Measurements from ENCODE around the gene THADA. TPM values are rescaled to one million over a fixed set of nuclear protein-coding genes. Genes with fewer than 3 reads are reported as not detected.
"Not testable (repeated sequence)": the region's sequence is repeated elsewhere in the genome, so short reads cannot be mapped to it uniquely, and the experiment has no call there.

The THADA gene
- total and polyA plus RNA-seq, 7 donors = 4.4 to 35.2 (median 20.2) TPM

DNA sequence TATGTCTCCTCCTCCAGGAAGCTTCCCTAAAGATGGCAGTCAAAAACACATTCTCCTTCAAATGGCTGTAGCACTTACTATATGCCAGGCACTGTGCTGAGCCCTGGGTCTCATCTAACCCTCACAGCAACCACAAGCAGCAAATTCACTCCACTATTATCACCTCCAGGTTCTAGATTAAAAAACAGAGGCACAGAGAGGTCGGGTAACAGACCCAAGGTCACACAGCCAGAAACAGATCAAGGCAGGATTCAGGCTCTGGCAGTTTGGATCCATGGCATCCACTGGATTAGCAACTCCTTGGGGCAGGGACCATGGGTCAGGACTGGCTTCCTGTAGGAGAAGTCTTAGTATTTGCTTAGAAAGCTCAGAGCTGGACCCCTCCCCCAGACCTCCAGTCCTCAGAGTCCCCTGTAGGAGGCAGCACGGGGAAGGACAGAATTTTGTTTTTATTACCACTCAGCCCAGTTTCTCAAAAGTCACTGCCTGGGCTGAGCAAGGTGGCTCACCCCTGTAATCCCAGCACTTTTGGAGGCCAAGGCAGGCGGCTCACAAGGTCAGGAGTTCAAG, 403.8 kb downstream of the THADA start:
- Histone ChIP-seq H3K27me3 (no peaks in the 10 kb centered on the region), H3K27ac (no peak overlapping the region), H3K4me1 (peaks cover 0 to 4% (median 4%) of the 10 kb centered on the region in 4 donors), H3K9me3 (no peaks in the 10 kb centered on the region), H3K36me3 (no peaks in the 10 kb centered on the region), H3K4me3 (no peak overlapping the region)
- DNase-seq = no peak
- TF ChIP-seq EP300 (IDR thresholded peaks at IDR 0.05) = no peak
- TF ChIP-seq POLR2A (IDR thresholded peaks at IDR 0.05) = no peak
- no peak for TF ChIP-seq POLR2AphosphoS5 (IDR thresholded peaks at IDR 0.05)
- TF ChIP-seq, protein P1, sequence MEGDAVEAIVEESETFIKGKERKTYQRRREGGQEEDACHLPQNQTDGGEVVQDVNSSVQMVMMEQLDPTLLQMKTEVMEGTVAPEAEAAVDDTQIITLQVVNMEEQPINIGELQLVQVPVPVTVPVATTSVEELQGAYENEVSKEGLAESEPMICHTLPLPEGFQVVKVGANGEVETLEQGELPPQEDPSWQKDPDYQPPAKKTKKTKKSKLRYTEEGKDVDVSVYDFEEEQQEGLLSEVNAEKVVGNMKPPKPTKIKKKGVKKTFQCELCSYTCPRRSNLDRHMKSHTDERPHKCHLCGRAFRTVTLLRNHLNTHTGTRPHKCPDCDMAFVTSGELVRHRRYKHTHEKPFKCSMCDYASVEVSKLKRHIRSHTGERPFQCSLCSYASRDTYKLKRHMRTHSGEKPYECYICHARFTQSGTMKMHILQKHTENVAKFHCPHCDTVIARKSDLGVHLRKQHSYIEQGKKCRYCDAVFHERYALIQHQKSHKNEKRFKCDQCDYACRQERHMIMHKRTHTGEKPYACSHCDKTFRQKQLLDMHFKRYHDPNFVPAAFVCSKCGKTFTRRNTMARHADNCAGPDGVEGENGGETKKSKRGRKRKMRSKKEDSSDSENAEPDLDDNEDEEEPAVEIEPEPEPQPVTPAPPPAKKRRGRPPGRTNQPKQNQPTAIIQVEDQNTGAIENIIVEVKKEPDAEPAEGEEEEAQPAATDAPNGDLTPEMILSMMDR (IDR thresholded peaks at IDR 0.05) = no peak
- 44 to 70% methylated on average over 3 of the region's 3 CpGs for WGBS, 2 donors
- intact Hi-C loops (cut with DNase I) = no loop called here

DNA sequence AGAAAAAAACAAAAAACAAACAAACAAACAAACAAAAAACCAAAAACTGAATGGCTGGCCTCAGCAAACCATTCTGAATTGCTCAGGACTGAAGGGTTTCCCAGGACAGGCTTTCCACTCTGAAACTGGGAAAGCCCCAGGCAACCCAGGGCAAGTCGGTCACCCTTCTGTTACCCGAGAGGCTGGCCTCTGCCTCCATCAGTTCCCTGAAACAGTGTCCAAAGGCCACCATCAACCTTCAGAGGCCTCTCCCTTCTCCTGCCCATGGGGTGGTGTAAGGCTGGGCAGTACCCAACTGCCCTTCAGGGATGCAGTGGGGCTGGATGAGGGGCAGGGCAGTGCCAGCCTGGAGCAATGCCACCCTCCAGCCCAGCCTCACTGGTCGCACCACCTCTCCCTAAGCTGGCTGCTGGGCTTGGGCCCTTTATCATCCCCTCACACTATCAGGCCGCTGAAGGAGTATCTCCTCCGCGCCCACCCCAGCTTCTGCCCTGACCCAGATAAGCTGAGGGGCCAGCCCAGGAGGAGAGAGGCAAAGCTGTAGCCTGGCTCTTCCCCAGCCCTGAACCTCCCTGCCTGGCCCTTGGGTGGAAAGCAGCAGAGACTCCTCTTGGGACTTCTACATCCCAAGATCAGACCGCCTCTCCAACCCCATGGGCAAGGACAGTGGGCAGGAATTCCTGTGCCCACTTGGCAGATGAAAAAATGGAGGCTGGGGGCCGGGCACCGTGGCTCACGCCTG, 405.4 kb downstream of the THADA start:
- TF ChIP-seq POLR2A (IDR thresholded peaks at IDR 0.05) = no peak
- no peak for TF ChIP-seq POLR2AphosphoS5 (IDR thresholded peaks at IDR 0.05)
- TF ChIP-seq, protein P1 (IDR thresholded peaks at IDR 0.05) = no peak
- no peak for TF ChIP-seq EP300 (IDR thresholded peaks at IDR 0.05)
- Histone ChIP-seq H3K27ac (no peak overlapping the region), H3K27me3 (no peaks in the 10 kb centered on the region), H3K4me1 (peaks cover 0 to 11% (median 10%) of the 10 kb centered on the region in 4 donors), H3K4me3 (no peak overlapping the region), H3K9me3 (no peaks in the 10 kb centered on the region), H3K36me3 (no peaks in the 10 kb centered on the region)
- WGBS, 2 donors = 74 to 87% methylated on average over 10 of the region's 10 CpGs
- DNase-seq = no peak
- intact Hi-C loops (cut with DNase I) = no loop called here

DNA sequence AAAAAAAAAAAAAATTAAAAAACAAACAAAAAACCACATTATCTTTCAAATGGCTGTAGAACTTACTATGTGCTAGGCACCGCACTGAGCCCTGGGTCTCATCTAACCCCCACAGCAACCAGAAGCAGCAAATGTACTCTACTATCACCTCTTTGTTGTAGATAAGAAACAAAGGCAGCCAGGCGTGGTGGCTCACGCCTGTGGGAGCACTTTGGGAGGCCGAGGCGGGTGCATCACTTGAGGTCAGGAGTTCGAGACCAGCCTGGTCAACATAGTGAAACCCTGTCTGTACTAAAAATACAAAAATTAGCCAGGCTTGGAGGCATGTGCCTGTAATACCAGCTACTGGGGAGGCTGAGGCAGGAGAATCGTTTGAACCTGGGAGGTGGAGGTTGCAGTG, 406.0 kb downstream of the THADA start:
- DNase-seq; H3K27me3 ChIP-seq; intact Hi-C loops (cut with DNase I); H3K4me3 ChIP-seq; H3K36me3 ChIP-seq; H3K27ac ChIP-seq; H3K9me3 ChIP-seq: not testable (repeated sequence)
- 78 to 87% methylated on average over 7 of the region's 7 CpGs for WGBS, 2 donors
- peaks cover 0 to 11% (median 10%) of the 10 kb centered on the region in 4 donors for H3K4me1 ChIP-seq

DNA sequence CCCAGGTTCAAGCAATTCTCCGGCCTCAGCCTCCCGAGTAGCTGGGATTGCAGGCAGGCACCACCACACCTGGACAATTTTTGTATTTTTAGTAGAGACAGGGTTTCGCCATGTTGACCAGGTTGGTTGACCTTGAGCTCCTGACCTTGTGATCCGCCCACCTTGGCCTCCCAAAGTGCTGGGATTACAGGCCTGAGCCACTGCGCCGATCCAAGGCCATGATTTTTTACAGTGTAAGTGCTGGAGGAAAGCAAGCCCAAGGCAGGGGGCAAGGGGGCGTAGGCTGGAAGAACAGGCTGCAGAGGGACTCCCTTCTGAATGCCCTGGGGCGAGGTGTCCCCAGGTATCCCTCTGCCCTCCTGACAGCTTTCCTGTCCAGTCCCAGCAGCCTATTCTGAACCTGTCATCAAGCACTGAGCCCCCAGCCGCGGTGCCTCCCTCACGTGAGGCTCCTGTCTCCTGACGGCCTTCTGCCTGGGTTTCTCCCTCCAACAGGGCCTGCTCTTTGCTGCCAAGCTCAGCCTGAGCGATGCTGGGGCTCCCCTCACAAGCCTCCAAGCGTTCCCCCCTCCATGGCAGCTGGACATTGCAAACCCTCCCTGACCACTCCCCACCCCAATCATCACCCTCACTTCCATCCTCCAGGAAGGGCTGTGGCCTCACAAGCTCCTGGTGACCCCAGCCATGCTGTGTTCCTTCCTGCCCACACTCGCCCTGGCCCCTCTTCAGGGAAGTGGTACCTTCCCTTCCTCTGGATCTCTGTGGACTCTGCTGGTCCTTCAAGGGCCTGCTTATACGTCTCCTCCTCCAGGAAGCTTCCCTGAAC, 407.1 kb downstream of the THADA start:
- intact Hi-C loops (cut with DNase I) = no loop called here
- Histone ChIP-seq H3K9me3 (no peaks in the 10 kb centered on the region), H3K4me3 (no peak overlapping the region), H3K36me3 (no peaks in the 10 kb centered on the region), H3K27me3 (no peaks in the 10 kb centered on the region), H3K4me1 (peaks cover 0 to 11% (median 10%) of the 10 kb centered on the region in 4 donors), H3K27ac (no peak overlapping the region)
- no peak for DNase-seq
- TF ChIP-seq POLR2AphosphoS5 (IDR thresholded peaks at IDR 0.05) (no peak), POLR2A (IDR thresholded peaks at IDR 0.05) (no peak), EP300 (IDR thresholded peaks at IDR 0.05) (no peak)
- WGBS, 2 donors = 94 to 96% methylated on average over 16 of the region's 16 CpGs

DNA sequence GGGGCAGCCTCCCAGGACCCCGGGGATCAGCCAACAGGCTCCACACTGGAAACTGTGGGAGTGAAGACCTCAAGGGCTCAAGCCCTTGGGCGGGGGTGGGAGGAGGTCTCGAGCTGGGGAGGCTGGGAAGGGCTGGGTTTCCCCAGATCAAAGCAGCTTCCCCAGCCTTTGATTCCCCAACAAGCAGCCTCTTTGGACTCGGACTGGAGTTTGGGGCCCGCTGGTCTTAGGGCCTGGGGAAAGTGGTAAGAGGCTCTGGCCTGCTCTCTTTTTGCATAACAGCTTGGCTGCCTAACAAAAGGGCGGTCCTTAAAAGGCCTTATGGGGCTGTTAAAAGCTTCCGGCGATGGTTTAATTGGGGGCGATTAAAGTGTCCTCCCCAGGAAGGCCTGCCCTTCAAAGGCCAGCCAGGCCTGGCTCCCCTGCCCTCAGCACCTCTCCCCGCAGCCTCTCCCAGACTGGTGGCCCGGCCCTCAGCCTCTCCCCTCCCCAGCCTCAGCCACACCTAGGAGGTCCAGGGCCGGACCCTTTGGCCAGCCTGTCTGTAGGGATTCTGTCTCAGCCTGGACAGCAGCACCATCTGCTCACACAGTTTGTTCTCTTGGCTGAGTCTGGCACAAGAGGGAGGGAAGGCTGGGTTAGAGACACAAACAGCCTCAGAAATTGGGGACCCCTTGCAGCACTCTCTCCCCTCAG, 409.0 kb downstream of the THADA start:
- peak; percentile 75 for DNase-seq
- H3K36me3 ChIP-seq = no peaks in the 10 kb centered on the region
- 17 to 55% methylated on average over 12 of the region's 12 CpGs for WGBS, 2 donors
- peaks cover 0 to 11% (median 10%) of the 10 kb centered on the region in 4 donors for H3K4me1 ChIP-seq
- H3K27me3 ChIP-seq = no peaks in the 10 kb centered on the region
- peak overlapping the region in 3 of 4 donors; percentile 19 to 37 (median 27) for H3K27ac ChIP-seq
- intact Hi-C loops (cut with DNase I) = no loop called here
- TF ChIP-seq POLR2A (IDR thresholded peaks at IDR 0.05) (no peak), POLR2AphosphoS5 (IDR thresholded peaks at IDR 0.05) (no peak), EP300 (IDR thresholded peaks at IDR 0.05) (no peak)
- TF ChIP-seq, protein P1 (IDR thresholded peaks at IDR 0.05) = no peak
- no peak overlapping the region for H3K4me3 ChIP-seq
- no peaks in the 10 kb centered on the region for H3K9me3 ChIP-seq
